Kidney epithelial cell (primary cell): ENCODE data around the gene IGF2BP1. TPM values are rescaled to one million over a fixed set of nuclear protein-coding genes. Genes with fewer than 3 reads are reported as not detected.
"Not testable (repeated sequence)": the region's sequence is repeated elsewhere in the genome, so short reads cannot be mapped to it uniquely, and the experiment has no call there.

Experiments used
- DNase-seq: peaks from one replicate; pipeline ENCODE4 v3.0.0-alpha.2; 2010; ENCODE audit warnings: low read depth
- H3K27me3 ChIP-seq: 2 replicates; pipeline ENCODE4 v1.6.0; 2011; ENCODE audit warnings: low read length; ENCODE audit not compliant: control insufficient read depth, insufficient read depth
- H3K36me3 ChIP-seq: 2 replicates; pipeline ENCODE4 v1.5.1; 2011; ENCODE audit warnings: low read length; ENCODE audit not compliant: control insufficient read depth, insufficient read depth
- H3K4me3 ChIP-seq: 2 replicates; pipeline ENCODE4 v1.5.1; 2011; ENCODE audit warnings: low read depth, mild to moderate bottlenecking, control low read depth, low read length
- CTCF ChIP-seq: IDR thresholded peaks from 2 replicates; pipeline ENCODE4 v1.5.1; 2011; ENCODE audit warnings: mild to moderate bottlenecking, moderate library complexity, low read length, control low read depth, inconsistent platforms; ENCODE audit not compliant: insufficient read depth, poor library complexity, severe bottlenecking
- total RNA-seq: library from RNA; depleted of rRNA; stranded (reverse); fragments of >200 nt; gene quantifications from 2 replicates; pipeline ENCODE4 v1.2.3, GENCODE V29; 2015

Gene IGF2BP1
- total RNA-seq, 1 donor from 2014 or later: 10.2 TPM

- Histone ChIP-seq H3K4me3 (no peak overlapping the region), H3K27me3 (peaks cover 14% of the 10 kb centered on the region), H3K36me3 (no peaks in the 10 kb centered on the region)
- no peak for TF ChIP-seq CTCF
- DNase-seq: no peak
Observed at GRCh38 chr17:49018748-49019147, 21.6 kb downstream of the IGF2BP1 start.

DNA sequence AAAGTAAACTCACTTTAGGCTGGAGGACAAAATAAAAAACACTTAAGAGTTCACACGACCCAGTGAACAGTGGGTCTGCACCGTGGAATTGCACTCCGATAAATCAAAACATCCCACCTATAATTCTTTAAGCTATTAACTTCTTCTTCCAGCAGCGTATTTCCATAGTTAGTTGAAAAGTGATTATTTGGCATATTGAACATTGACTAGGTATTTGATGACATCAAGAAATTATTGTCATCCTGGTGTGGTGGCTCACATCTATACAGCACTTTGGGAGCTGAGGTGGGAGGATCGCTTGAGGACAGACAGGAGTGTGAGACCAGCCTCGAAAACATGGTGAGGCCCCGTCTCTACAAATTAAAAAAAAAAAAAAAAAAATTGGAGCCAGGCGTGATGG is 23.4 kb downstream of the IGF2BP1 start:
- TF ChIP-seq CTCF: no peak
- no peak for DNase-seq
- Histone ChIP-seq H3K27me3 (no peaks in the 10 kb centered on the region), H3K36me3 (no peaks in the 10 kb centered on the region), H3K4me3 (no peak overlapping the region)

DNA sequence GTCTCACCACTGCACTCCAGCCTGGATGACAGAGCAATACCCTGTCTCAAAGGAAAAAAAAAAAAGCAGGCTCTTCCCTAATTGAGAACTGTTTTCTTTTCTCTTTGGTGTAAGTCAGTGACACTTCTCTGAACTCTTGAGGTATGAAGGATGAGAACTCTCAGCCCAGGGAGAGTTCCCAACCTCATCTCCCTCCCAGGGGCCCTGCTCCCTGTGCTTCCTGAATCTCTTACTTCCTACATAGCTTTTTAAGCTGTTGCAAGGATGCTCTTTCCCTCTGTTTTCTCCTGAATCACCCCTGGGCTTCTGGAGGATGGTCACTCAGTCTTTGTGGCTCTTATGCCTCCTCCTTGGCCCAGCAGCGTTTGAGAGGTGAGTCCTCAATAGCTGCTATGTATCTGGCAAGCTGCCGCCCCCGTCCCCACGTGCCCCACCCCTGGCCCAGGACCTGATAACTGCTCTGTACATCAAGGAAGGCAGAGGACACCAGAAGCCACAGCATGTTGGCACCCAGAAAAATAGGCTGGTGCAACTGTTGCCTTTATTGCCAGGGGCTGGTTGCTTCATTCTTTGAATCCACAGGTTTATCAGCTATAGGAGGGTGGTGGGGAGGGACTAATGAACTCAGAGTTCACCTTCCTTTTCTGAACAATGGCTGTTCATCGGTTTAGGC is 24.0 kb downstream of the IGF2BP1 start:
- no peaks in the 10 kb centered on the region for H3K27me3 ChIP-seq
- no peaks in the 10 kb centered on the region for H3K36me3 ChIP-seq
- no peak for DNase-seq
- no peak for TF ChIP-seq CTCF
- no peak overlapping the region for H3K4me3 ChIP-seq

- Histone ChIP-seq H3K4me3 (no peak overlapping the region), H3K36me3 (no peaks in the 10 kb centered on the region), H3K27me3 (no peaks in the 10 kb centered on the region)
- DNase-seq: no peak
- no peak for TF ChIP-seq CTCF
Observed at GRCh38 chr17:49021768-49022103, 24.6 kb downstream of the IGF2BP1 start.

DNA sequence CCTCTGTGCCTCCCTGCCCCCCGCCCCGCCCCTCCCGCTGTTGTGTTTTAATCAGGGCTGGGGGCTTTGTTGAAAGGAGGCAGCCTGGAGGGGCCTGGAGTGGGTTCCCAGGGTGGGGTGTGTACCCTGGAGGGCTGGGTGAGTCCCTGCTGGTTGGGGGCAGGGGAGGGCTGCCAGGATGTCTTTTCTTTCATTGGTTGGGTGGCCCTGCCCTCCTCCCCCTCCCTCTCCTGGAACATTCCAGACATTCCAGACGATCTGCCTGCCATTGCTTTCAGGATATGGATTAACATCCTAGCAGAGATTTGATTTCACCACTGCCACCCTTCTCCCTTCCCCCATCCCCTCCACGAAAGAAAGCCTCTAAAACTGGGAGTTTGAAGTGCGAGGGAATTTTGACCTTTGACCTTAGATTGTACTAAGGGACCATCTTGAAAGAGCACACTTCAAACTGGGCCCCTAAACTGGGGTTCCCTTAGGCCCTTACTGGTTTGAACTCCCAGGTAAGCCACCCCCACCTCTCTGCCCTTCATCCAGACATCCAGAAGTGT is 25.3 kb downstream of the IGF2BP1 start:
- TF ChIP-seq CTCF: no peak
- DNase-seq: no peak
- H3K36me3 ChIP-seq: no peaks in the 10 kb centered on the region
- H3K4me3 ChIP-seq: no peak overlapping the region
- H3K27me3 ChIP-seq: no peaks in the 10 kb centered on the region

DNA sequence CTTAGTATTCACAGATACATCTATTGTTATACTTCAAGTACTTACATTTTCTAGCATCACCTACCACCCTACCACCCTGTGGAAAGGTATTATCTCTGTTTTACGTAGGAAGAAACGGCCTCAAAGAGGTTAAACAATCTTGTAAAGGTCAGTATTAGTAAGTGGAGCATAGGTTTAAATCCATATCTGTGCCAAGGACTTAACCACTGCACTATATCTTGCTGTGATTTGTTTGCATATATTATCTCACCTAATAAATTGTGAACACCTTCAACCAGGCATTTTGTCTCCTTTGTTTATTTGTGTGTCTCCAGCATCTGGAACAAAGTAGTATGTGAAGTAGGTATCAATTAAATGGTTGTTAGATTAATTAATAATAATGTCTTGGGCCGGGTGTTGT is 27.3 kb downstream of the IGF2BP1 start:
- Histone ChIP-seq H3K36me3 (no peaks in the 10 kb centered on the region), H3K27me3 (no peaks in the 10 kb centered on the region), H3K4me3 (no peak overlapping the region)
- no peak for DNase-seq
- TF ChIP-seq CTCF: no peak

DNA sequence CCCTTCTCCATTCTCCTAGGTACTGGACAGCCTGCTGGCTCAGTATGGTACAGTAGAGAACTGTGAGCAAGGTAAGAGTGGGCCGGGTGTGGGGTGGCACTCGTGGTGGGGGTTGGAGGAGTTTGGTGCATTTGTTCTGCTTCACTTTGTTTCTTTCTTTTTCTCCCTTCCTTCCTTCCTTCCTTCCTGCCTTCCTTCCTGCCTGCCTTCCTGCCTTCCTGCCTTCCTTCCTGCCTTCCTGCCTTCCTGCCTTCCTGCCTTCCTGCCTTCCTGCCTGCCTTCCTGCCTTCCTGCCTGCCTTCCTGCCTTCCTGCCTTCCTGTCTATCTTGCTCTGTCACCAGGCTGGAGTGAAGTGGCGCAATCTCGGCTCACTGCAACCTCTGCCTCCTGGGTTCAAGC is 29.3 kb downstream of the IGF2BP1 start:
- H3K4me3 ChIP-seq, H3K36me3 ChIP-seq, H3K27me3 ChIP-seq, DNase-seq: not testable (repeated sequence)
